H9 (cell line): ENCODE measurements around the gene RTL3. TPM values are rescaled to one million over a fixed set of nuclear protein-coding genes. Genes with fewer than 3 reads are reported as not detected.

Experiments
- DNase-seq: peaks from one replicate; pipeline ENCODE4 v3.0.0-alpha.2; 2017
- H2AFZ ChIP-seq: one replicate; pipeline ENCODE4 v1.6.1; 2013; ENCODE audit warnings: mild to moderate bottlenecking, low read length, control low read depth, moderate library complexity
- H2AK5ac ChIP-seq: 2 replicates; pipeline ENCODE4 v1.6.1; 2013; ENCODE audit warnings: low read length, control low read depth, mixed read lengths; ENCODE audit not compliant: insufficient read length
- H2BK120ac ChIP-seq: one replicate; pipeline ENCODE4 v1.6.1; 2013; ENCODE audit warnings: low read depth, mild to moderate bottlenecking, low read length, control low read depth, inconsistent platforms; ENCODE audit not compliant: poor library complexity, severe bottlenecking
- H2BK12ac ChIP-seq: 2 replicates; pipeline ENCODE4 v1.6.1; 2013; ENCODE audit warnings: low read length, control low read depth, mixed read lengths, low read depth; ENCODE audit not compliant: insufficient read length
- H2BK15ac ChIP-seq: 2 replicates; pipeline ENCODE4 v1.6.1; 2013; ENCODE audit warnings: low read depth, low read length, control low read depth
- H2BK20ac ChIP-seq: one replicate; pipeline ENCODE4 v1.6.1; 2013; ENCODE audit warnings: low read depth, mild to moderate bottlenecking, low read length, control low read depth, inconsistent platforms; ENCODE audit not compliant: poor library complexity, severe bottlenecking
- H2BK5ac ChIP-seq: 2 replicates; pipeline ENCODE4 v1.6.1; 2013; ENCODE audit warnings: low read length, control low read depth, mixed read lengths; ENCODE audit not compliant: insufficient read length
- H3K14ac ChIP-seq: 2 replicates; pipeline ENCODE4 v1.6.1; 2013; ENCODE audit warnings: low read length, control low read depth; ENCODE audit not compliant: insufficient read depth
- H3K18ac ChIP-seq: 2 replicates; pipeline ENCODE4 v1.6.1; 2013; ENCODE audit warnings: low read depth, mild to moderate bottlenecking, mixed read lengths, low read length, control low read depth; ENCODE audit not compliant: insufficient read length
- H3K23ac ChIP-seq: 2 replicates; pipeline ENCODE4 v1.6.1; 2013; ENCODE audit warnings: low read length, control low read depth, mixed read lengths, low read depth; ENCODE audit not compliant: insufficient read length
- H3K23me2 ChIP-seq: 2 replicates; pipeline ENCODE4 v1.6.1; 2013; ENCODE audit warnings: low read depth, mild to moderate bottlenecking, mixed read lengths, low read length, control low read depth; ENCODE audit not compliant: insufficient read length, poor library complexity, severe bottlenecking
- H3K27ac ChIP-seq: 2 replicates; pipeline ENCODE4 v1.5.1; 2013; ENCODE audit warnings: low read length, control low read depth, mixed read lengths, low read depth; ENCODE audit not compliant: insufficient read length
- H3K27me3 ChIP-seq: 2 replicates; pipeline ENCODE4 v1.6.1; 2013; ENCODE audit warnings: low read length, control low read depth, inconsistent platforms; ENCODE audit not compliant: insufficient read depth
- H3K4ac ChIP-seq: 2 replicates; pipeline ENCODE4 v1.6.1; 2013; ENCODE audit warnings: low read depth, mild to moderate bottlenecking, control low read depth, inconsistent platforms, low read length, moderate library complexity
- H3K4me1 ChIP-seq: 2 replicates; pipeline ENCODE4 v1.6.1; 2013; ENCODE audit warnings: low read length, control low read depth, inconsistent platforms; ENCODE audit not compliant: insufficient read depth
- H3K4me2 ChIP-seq: 2 replicates; pipeline ENCODE4 v1.6.1; 2013; ENCODE audit warnings: low read length, control low read depth, mixed read lengths; ENCODE audit not compliant: insufficient read length, insufficient read depth
- H3K56ac ChIP-seq: 2 replicates; pipeline ENCODE4 v1.6.1; 2013; ENCODE audit warnings: low read depth, mild to moderate bottlenecking, mixed read lengths, low read length, control low read depth; ENCODE audit not compliant: insufficient read length
- H3K79me1 ChIP-seq: 2 replicates; pipeline ENCODE4 v1.6.1; 2013; ENCODE audit warnings: low read depth, mild to moderate bottlenecking, moderate library complexity, low read length, control low read depth, inconsistent platforms; ENCODE audit not compliant: insufficient read depth, poor library complexity, severe bottlenecking
- H3K79me2 ChIP-seq: 2 replicates; pipeline ENCODE4 v1.6.1; 2013; ENCODE audit warnings: low read length, control low read depth, inconsistent platforms; ENCODE audit not compliant: insufficient read depth
- H3K9ac ChIP-seq: 2 replicates; pipeline ENCODE4 v1.6.1; 2013; ENCODE audit warnings: low read length, control low read depth, mixed read lengths; ENCODE audit not compliant: insufficient read length; ENCODE audit errors: extremely low read depth
- H3K9me3 ChIP-seq: one replicate; pipeline ENCODE4 v1.6.1; 2013; ENCODE audit warnings: low read depth, low read length, inconsistent platforms; ENCODE audit not compliant: control insufficient read depth
- H3T11ph ChIP-seq: one replicate; pipeline ENCODE4 v1.6.1; 2013; ENCODE audit warnings: mild to moderate bottlenecking, low read length, control low read depth, inconsistent platforms
- H4K20me1 ChIP-seq: one replicate; pipeline ENCODE4 v1.6.1; 2013; ENCODE audit not compliant: control insufficient read depth, insufficient read length, insufficient read depth
- H4K5ac ChIP-seq: 2 replicates; pipeline ENCODE4 v1.6.1; 2013; ENCODE audit warnings: low read depth, mild to moderate bottlenecking, mixed read lengths, low read length, control low read depth; ENCODE audit not compliant: insufficient read length
- H4K8ac ChIP-seq: replicated peaks from 2 replicates; pipeline ENCODE4 v1.6.1; 2013; ENCODE audit warnings: low read length, control low read depth, mixed read lengths, low read depth; ENCODE audit not compliant: insufficient read length
- H4K91ac ChIP-seq: 2 replicates; pipeline ENCODE4 v1.6.1; 2013; ENCODE audit warnings: low read depth, mild to moderate bottlenecking, moderate library complexity, mixed read lengths, low read length, control low read depth; ENCODE audit not compliant: insufficient read length
- H3K27ac Mint-ChIP-seq, 3 experiments: 2 replicates in 2 of 3; 3 replicates in 1 of 3; pipeline ENCODE4 v1.8.0; 2020 to 2021; ENCODE audit warnings: mixed read lengths in 3 of 3, mild to moderate bottlenecking in 1 of 3, moderate library complexity in 1 of 3
- H3K27me3 Mint-ChIP-seq: 2 replicates; pipeline ENCODE4 v1.8.0; 2021; ENCODE audit warnings: low read depth, mild to moderate bottlenecking, moderate library complexity, mixed read lengths
- H3K36me3 Mint-ChIP-seq, 3 experiments: 2 replicates in 2 of 3; 3 replicates in 1 of 3; pipeline ENCODE4 v1.8.0; 2020 to 2021; ENCODE audit warnings: low read depth in 3 of 3, mixed read lengths in 3 of 3; ENCODE audit not compliant: insufficient read depth in 1 of 3
- H3K4me1 Mint-ChIP-seq, 2 experiments: 2 replicates each; pipeline ENCODE4 v1.8.0; 2020; ENCODE audit warnings: mixed read lengths in 2 of 2
- H3K4me3 Mint-ChIP-seq, 2 experiments: 2 replicates in 1 of 2; 3 replicates in 1 of 2; pipeline ENCODE4 v1.8.0; 2020 to 2021; ENCODE audit warnings: mild to moderate bottlenecking in 2 of 2, mixed read lengths in 2 of 2, moderate library complexity in 1 of 2
- H3K9me3 Mint-ChIP-seq, 2 experiments: 2 replicates in 1 of 2; 3 replicates in 1 of 2; pipeline ENCODE4 v1.8.0; 2020; ENCODE audit warnings: mild to moderate bottlenecking in 2 of 2, mixed read lengths in 2 of 2, moderate library complexity in 1 of 2
- WGBS: extraction: QIAGEN DNeasy Blood & Tissue Kit; methylation state at CpG from one replicate; pipeline ENCODE4 v1.1.7; 2013; ENCODE audit warnings: missing lambda C conversion rate, low lambda C conversion rate, mixed read lengths; ENCODE audit not compliant: insufficient read length; ENCODE audit errors: extremely low coverage; 5-methylcytosine and 5-hydroxymethylcytosine counted together
- total RNA-seq: library from RNA; stranded (reverse); gene quantifications from 2 replicates; pipeline ENCODE4 v1.2.1, GENCODE V29; 2021
- TF ChIP-seq, protein P1 (sequence below): fragments of 200-600 bp; sonication (generic); conservative IDR thresholded peaks from 3 replicates; pipeline ENCODE4 v1.8.0; 2021; ENCODE audit warnings: antibody characterized with exemption, mild to moderate bottlenecking

Gene RTL3
- total RNA-seq, 1 experiment from 2014 or later, result not detected

DNA sequence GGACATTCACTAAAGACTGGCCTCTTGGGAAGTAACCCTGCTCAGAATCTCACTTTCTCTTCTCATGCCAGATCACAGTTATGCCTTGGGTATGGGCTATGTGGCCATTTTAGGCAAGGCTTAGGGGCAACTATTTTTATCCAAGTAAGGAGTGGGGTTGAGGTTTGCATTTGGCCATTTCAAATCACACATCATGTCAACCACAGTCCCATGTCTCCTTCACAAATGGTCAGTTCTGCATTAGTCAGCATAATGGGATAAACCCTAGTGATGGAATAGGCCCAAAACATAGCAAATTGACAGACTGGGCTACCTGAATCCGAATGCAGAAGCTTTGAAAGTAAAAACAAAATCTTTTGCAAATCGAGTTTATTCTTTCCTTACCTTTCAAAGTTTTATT, 827 bp upstream of the RTL3 start:
- H3K79me2 ChIP-seq, result no peaks in the 10 kb centered on the region
- no peak overlapping the region for H3K4me2 ChIP-seq
- H2BK5ac ChIP-seq, result no peak overlapping the region
- TF ChIP-seq, protein P1, sequence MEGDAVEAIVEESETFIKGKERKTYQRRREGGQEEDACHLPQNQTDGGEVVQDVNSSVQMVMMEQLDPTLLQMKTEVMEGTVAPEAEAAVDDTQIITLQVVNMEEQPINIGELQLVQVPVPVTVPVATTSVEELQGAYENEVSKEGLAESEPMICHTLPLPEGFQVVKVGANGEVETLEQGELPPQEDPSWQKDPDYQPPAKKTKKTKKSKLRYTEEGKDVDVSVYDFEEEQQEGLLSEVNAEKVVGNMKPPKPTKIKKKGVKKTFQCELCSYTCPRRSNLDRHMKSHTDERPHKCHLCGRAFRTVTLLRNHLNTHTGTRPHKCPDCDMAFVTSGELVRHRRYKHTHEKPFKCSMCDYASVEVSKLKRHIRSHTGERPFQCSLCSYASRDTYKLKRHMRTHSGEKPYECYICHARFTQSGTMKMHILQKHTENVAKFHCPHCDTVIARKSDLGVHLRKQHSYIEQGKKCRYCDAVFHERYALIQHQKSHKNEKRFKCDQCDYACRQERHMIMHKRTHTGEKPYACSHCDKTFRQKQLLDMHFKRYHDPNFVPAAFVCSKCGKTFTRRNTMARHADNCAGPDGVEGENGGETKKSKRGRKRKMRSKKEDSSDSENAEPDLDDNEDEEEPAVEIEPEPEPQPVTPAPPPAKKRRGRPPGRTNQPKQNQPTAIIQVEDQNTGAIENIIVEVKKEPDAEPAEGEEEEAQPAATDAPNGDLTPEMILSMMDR, result no peak
- no peak overlapping the region for H4K91ac ChIP-seq
- Mint-ChIP-seq H3K9me3 (peaks cover 60 to 62% of the 10 kb centered on the region in 2 experiments), H3K4me3 (no peak overlapping the region), H3K4me1 (peaks cover 3 to 7% of the 10 kb centered on the region in 2 experiments), H3K27me3 (peaks cover 2% of the 10 kb centered on the region), H3K36me3 (peaks cover 0 to 2% (median 0%) of the 10 kb centered on the region in 3 experiments; a peak in 3 of 7 replicates), H3K27ac (no peak overlapping the region)
- no peak overlapping the region for H4K8ac ChIP-seq
- no peaks in the 10 kb centered on the region for H3K4me1 ChIP-seq
- no peak overlapping the region for H3K18ac ChIP-seq
- H2BK12ac ChIP-seq, result no peak overlapping the region
- H3T11ph ChIP-seq, result no peak overlapping the region
- H4K20me1 ChIP-seq, result no peaks in the 10 kb centered on the region
- no peak overlapping the region for H3K56ac ChIP-seq
- no peak overlapping the region for H4K5ac ChIP-seq
- no peak overlapping the region for H3K27ac ChIP-seq
- DNase-seq, result no peak
- no peak overlapping the region for H2BK20ac ChIP-seq
- H2BK15ac ChIP-seq, result no peak overlapping the region
- H3K9ac ChIP-seq, result no peak overlapping the region
- WGBS, result no CpG with 5 or more reads among the region's 2 CpGs
- no peak overlapping the region for H3K4ac ChIP-seq
- H2BK120ac ChIP-seq, result no peak overlapping the region
- no peak overlapping the region for H3K14ac ChIP-seq
- no peaks in the 10 kb centered on the region for H3K79me1 ChIP-seq
- H3K9me3 ChIP-seq, result peaks cover 42% of the 10 kb centered on the region
- H3K27me3 ChIP-seq, result no peaks in the 10 kb centered on the region
- H3K23ac ChIP-seq, result no peak overlapping the region
- no peaks in the 10 kb centered on the region for H3K23me2 ChIP-seq
- H2AK5ac ChIP-seq, result no peak overlapping the region
- H2AFZ ChIP-seq, result no peak overlapping the region
